ENCODE data around the gene PPP1R12A. TPM values are rescaled to one million over a fixed set of nuclear protein-coding genes. Genes with fewer than 3 reads are reported as not detected.
A peak's percentile ranks its signal among the peaks of the same experiment; 100 is the strongest.

The PPP1R12A gene
- total RNA-seq, 4 donors from 2014 or later, result 79.2 to 276 (median 92.6) TPM

GRCh38 chr12:79933532-79934264, 1.2 kb downstream of the PPP1R12A start:
- no peaks in the 10 kb centered on the region for H3K27me3 ChIP-seq
- H3K27ac ChIP-seq, result peak overlapping the region; percentile 85 to 97 (median 94)
- DNase-seq, result peak in 2 of 3 donors; percentile 41 to 53
- no peak for TF ChIP-seq POLR2A (IDR thresholded peaks at IDR 0.05)
- TF ChIP-seq, protein P1, sequence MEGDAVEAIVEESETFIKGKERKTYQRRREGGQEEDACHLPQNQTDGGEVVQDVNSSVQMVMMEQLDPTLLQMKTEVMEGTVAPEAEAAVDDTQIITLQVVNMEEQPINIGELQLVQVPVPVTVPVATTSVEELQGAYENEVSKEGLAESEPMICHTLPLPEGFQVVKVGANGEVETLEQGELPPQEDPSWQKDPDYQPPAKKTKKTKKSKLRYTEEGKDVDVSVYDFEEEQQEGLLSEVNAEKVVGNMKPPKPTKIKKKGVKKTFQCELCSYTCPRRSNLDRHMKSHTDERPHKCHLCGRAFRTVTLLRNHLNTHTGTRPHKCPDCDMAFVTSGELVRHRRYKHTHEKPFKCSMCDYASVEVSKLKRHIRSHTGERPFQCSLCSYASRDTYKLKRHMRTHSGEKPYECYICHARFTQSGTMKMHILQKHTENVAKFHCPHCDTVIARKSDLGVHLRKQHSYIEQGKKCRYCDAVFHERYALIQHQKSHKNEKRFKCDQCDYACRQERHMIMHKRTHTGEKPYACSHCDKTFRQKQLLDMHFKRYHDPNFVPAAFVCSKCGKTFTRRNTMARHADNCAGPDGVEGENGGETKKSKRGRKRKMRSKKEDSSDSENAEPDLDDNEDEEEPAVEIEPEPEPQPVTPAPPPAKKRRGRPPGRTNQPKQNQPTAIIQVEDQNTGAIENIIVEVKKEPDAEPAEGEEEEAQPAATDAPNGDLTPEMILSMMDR (IDR thresholded peaks at IDR 0.05), result no peak
- peak overlapping the region; percentile 78 to 98 (median 82) for H3K4me3 ChIP-seq
- no peaks in the 10 kb centered on the region for H3K9me3 ChIP-seq
- H3K36me3 ChIP-seq, result no peaks in the 10 kb centered on the region
- H3K4me1 ChIP-seq, result peaks cover 0 to 20% (median 9%) of the 10 kb centered on the region in 4 donors

DNA sequence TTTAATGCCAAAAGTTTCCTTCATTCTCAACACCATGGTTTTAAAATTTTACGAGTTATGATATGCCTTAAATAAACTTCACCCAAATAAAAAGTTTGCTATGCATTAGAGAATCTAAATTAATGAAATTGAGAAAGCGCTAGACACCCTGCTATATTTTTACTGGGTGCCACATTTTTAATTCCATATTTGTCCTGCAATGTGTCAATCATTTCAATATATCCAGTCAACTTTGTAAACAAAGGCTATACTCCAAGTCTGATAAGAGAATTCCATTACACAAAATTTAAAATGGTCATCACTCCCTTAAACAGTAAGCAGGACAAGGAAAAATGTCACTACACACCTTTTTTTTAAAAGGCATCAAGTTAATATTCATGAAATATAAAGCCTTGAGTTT, 1.9 kb downstream of the PPP1R12A start:
- Histone ChIP-seq H3K36me3 (no peaks in the 10 kb centered on the region), H3K27ac (peak overlapping the region in 1 of 4 donors; percentile 97), H3K27me3 (no peaks in the 10 kb centered on the region), H3K9me3 (no peaks in the 10 kb centered on the region), H3K4me3 (peak overlapping the region; percentile 78 to 98 (median 82)), H3K4me1 (peaks cover 0 to 20% (median 9%) of the 10 kb centered on the region in 4 donors)
- DNase-seq, result no peak
- TF ChIP-seq POLR2A (IDR thresholded peaks at IDR 0.05), result no peak
- TF ChIP-seq, protein P1 (IDR thresholded peaks at IDR 0.05), result no peak

- no peak for DNase-seq
- Histone ChIP-seq H3K27ac (peak overlapping the region in 1 of 4 donors; percentile 9), H3K4me3 (peak overlapping the region in 2 of 4 donors; percentile 83 to 98), H3K4me1 (peaks cover 0 to 22% (median 10%) of the 10 kb centered on the region in 4 donors), H3K36me3 (no peaks in the 10 kb centered on the region), H3K9me3 (no peaks in the 10 kb centered on the region), H3K27me3 (no peaks in the 10 kb centered on the region)
- no peak for TF ChIP-seq POLR2A (IDR thresholded peaks at IDR 0.05)
- TF ChIP-seq, protein P1 (IDR thresholded peaks at IDR 0.05), result no peak
Observed at GRCh38 chr12:79932357-79932756, 2.5 kb downstream of the PPP1R12A start.

DNA sequence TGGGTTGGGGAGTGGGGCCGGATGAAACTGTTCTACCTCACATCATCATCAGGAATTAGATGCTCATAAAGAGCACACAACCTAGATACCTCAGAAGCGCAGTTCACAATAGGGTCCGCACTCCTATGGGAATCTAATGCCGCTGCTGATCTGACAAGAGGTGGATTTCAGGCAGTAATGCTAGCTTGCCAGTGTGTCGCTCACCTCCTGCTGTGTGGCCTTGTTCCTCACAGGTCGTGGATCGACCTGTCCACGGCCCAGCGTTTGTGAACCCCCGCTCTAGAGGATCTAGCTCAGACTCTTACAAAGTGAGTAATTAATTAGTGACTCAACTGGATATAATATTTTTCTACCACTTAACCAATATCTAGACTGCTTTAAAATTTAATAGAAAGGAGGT, 5.8 kb downstream of the PPP1R12A start:
- Histone ChIP-seq H3K9me3 (no peaks in the 10 kb centered on the region), H3K4me1 (peaks cover 0 to 20% (median 10%) of the 10 kb centered on the region in 4 donors), H3K36me3 (no peaks in the 10 kb centered on the region), H3K4me3 (no peak overlapping the region), H3K27me3 (no peaks in the 10 kb centered on the region), H3K27ac (no peak overlapping the region)
- TF ChIP-seq POLR2A (IDR thresholded peaks at IDR 0.05), result no peak
- TF ChIP-seq, protein P1 (IDR thresholded peaks at IDR 0.05), result no peak
- DNase-seq, result no peak

- TF ChIP-seq, protein P1 (IDR thresholded peaks at IDR 0.05), result no peak
- TF ChIP-seq POLR2A (IDR thresholded peaks at IDR 0.05), result no peak
- no peaks in the 10 kb centered on the region for H3K9me3 ChIP-seq
- peak in 1 of 3 donors; percentile 22 for DNase-seq
- no peak overlapping the region for H3K4me3 ChIP-seq
- H3K36me3 ChIP-seq, result no peaks in the 10 kb centered on the region
- H3K27me3 ChIP-seq, result no peaks in the 10 kb centered on the region
- H3K27ac ChIP-seq, result no peak overlapping the region
- H3K4me1 ChIP-seq, result peaks cover 0 to 20% (median 7%) of the 10 kb centered on the region in 4 donors
Observed at GRCh38 chr12:79927772-79928474, 7.0 kb downstream of the PPP1R12A start.

Measured in Peyer's patch (tissue), 4 donors.